HepG2 (cell line): ENCODE measurements around the gene SERTAD3. TPM values are rescaled to one million over a fixed set of nuclear protein-coding genes. Genes with fewer than 3 reads are reported as not detected.

ENCODE experiments used
- ARID2 ChIP-seq: sonication (generic); formaldehyde crosslinking; IDR thresholded peaks from 2 replicates; pipeline ENCODE4 v1.8.1; 2022; ENCODE audit warnings: mild to moderate bottlenecking, missing genetic modification reagents, borderline replicate concordance
- CAMTA2 ChIP-seq: sonication (generic); formaldehyde crosslinking; IDR thresholded peaks from 2 replicates; pipeline ENCODE4 v1.4.0; 2020; ENCODE audit warnings: mild to moderate bottlenecking, missing genetic modification reagents, borderline replicate concordance
- DPF2 ChIP-seq: sonication (generic); formaldehyde crosslinking; IDR thresholded peaks from 2 replicates; pipeline ENCODE4 v1.4.0; 2020; ENCODE audit warnings: mild to moderate bottlenecking, low read depth, missing genetic modification reagents, borderline replicate concordance
- ETV5 ChIP-seq: IDR thresholded peaks from 2 replicates; pipeline ENCODE4 v1.6.1; 2018; ENCODE audit warnings: missing biosample characterization, missing genetic modification reagents, inconsistent platforms, borderline replicate concordance
- EZH2 ChIP-seq: conservative IDR thresholded peaks from 2 replicates; pipeline ENCODE4 v1.6.1; 2012; ENCODE audit warnings: mild to moderate bottlenecking, low read depth, low read length, moderate library complexity
- FOXC1 ChIP-seq: sonication (generic); formaldehyde crosslinking; IDR thresholded peaks from 2 replicates; pipeline ENCODE4 v1.8.0; 2022; ENCODE audit warnings: mild to moderate bottlenecking, missing genetic modification reagents, borderline replicate concordance
- HOXA9 ChIP-seq: sonication (generic); formaldehyde crosslinking; IDR thresholded peaks from 2 replicates; pipeline ENCODE4 v1.8.1; 2022; ENCODE audit warnings: missing genetic modification reagents, mild to moderate bottlenecking, moderate library complexity, borderline replicate concordance
- KDM5B ChIP-seq: sonication (generic); formaldehyde crosslinking; IDR thresholded peaks from 2 replicates; pipeline ENCODE4 v1.4.0; 2020; ENCODE audit warnings: missing genetic modification reagents, mild to moderate bottlenecking, borderline replicate concordance
- KLF13 ChIP-seq: sonication (generic); formaldehyde crosslinking; IDR thresholded peaks from 2 replicates; pipeline ENCODE4 v1.4.0; 2020; ENCODE audit warnings: mild to moderate bottlenecking, missing genetic modification reagents
- MYPOP ChIP-seq: sonication (generic); formaldehyde crosslinking; IDR thresholded peaks from 2 replicates; pipeline ENCODE4 v1.8.1; 2023; ENCODE audit warnings: mild to moderate bottlenecking, moderate library complexity, missing genetic modification reagents
- NAIF1 ChIP-seq: sonication (generic); formaldehyde crosslinking; IDR thresholded peaks from 2 replicates; pipeline ENCODE4 v1.5.0; 2020; ENCODE audit warnings: mild to moderate bottlenecking, missing genetic modification reagents, borderline replicate concordance
- NR1H2 ChIP-seq: sonication (generic); formaldehyde crosslinking; IDR thresholded peaks from 2 replicates; pipeline ENCODE4 v1.8.1; 2022; ENCODE audit warnings: low read depth, missing genetic modification reagents, borderline replicate concordance
- RORA ChIP-seq: sonication (generic); formaldehyde crosslinking; IDR thresholded peaks from 2 replicates; pipeline ENCODE4 v1.5.0; 2020; ENCODE audit warnings: mild to moderate bottlenecking, missing genetic modification reagents, moderate library complexity
- THAP11 ChIP-seq: IDR thresholded peaks from 2 replicates; pipeline ENCODE4 v1.6.1; 2016; ENCODE audit warnings: missing biosample characterization, missing genetic modification reagents
- THAP9 ChIP-seq: sonication (generic); formaldehyde crosslinking; IDR thresholded peaks from 2 replicates; pipeline ENCODE4; 2020; ENCODE audit warnings: missing genetic modification reagents, mild to moderate bottlenecking, borderline replicate concordance
- U2AF1 ChIP-seq: fragments of 200-400 bp; formaldehyde crosslinking; optimal IDR thresholded peaks from 2 replicates; pipeline ENCODE3; 2017; ENCODE audit warnings: mild to moderate bottlenecking, low read depth, low read length
- ZMYM3 ChIP-seq: sonication (generic); formaldehyde crosslinking; IDR thresholded peaks from 2 replicates; pipeline ENCODE4 v1.5.1; 2020; ENCODE audit warnings: mild to moderate bottlenecking, missing genetic modification reagents
- ZNF251 ChIP-seq: sonication (generic); formaldehyde crosslinking; IDR thresholded peaks from 2 replicates; pipeline ENCODE4 v1.9.0; 2021; ENCODE audit warnings: mild to moderate bottlenecking, missing genetic modification reagents
- ZNF543 ChIP-seq: sonication (generic); formaldehyde crosslinking; IDR thresholded peaks from 2 replicates; pipeline ENCODE4 v1.4.0; 2020; ENCODE audit warnings: mild to moderate bottlenecking, missing genetic modification reagents
- ZNF562 ChIP-seq: sonication (generic); formaldehyde crosslinking; IDR thresholded peaks from 2 replicates; pipeline ENCODE4 v1.8.0; 2022; ENCODE audit warnings: missing genetic modification reagents, borderline replicate concordance
- ZNF615 ChIP-seq: sonication (generic); formaldehyde crosslinking; IDR thresholded peaks from 2 replicates; pipeline ENCODE4 v1.5.0; 2020; ENCODE audit warnings: mild to moderate bottlenecking, missing genetic modification reagents, borderline replicate concordance
- ZNF660 ChIP-seq: sonication (generic); formaldehyde crosslinking; IDR thresholded peaks from 2 replicates; pipeline ENCODE4 v1.5.1; 2020; ENCODE audit warnings: mild to moderate bottlenecking, low read depth, missing genetic modification reagents, borderline replicate concordance
- ZNF724P ChIP-seq: sonication (generic); formaldehyde crosslinking; IDR thresholded peaks from 2 replicates; pipeline ENCODE4 v1.8.0; 2022; ENCODE audit warnings: missing genetic modification reagents, borderline replicate concordance
- ZNF747 ChIP-seq: sonication (generic); formaldehyde crosslinking; IDR thresholded peaks from 2 replicates; pipeline ENCODE4 v1.8.1; 2023; ENCODE audit warnings: missing genetic modification reagents, mild to moderate bottlenecking, borderline replicate concordance
- ZNF761 ChIP-seq: sonication (generic); formaldehyde crosslinking; conservative IDR thresholded peaks from 2 replicates; pipeline ENCODE4 v1.4.0; 2020; ENCODE audit warnings: mild to moderate bottlenecking, missing genetic modification reagents
- ZNF891 ChIP-seq: sonication (generic); formaldehyde crosslinking; IDR thresholded peaks from 2 replicates; pipeline ENCODE4 v1.5.0; 2020; ENCODE audit warnings: mild to moderate bottlenecking, missing genetic modification reagents
- polyA plus RNA-seq, 8 experiments: library from polyadenylated mRNA; depleted of rRNA in 3 of 8; stranded (reverse) in 7 of 8; unstranded in 1 of 8; fragments of >200 nt; fragmentation: Illumina TruSeq in 4 of 8; extraction: Trizol in 4 of 8; gene quantifications; 2 replicates each; pipeline versions ENCODE4 v1.2.1 to v1.2.3, GENCODE V29; 2011 to 2016; ENCODE audit warnings: low read depth in 4 of 8, missing spikeins in 1 of 8, mixed read lengths in 1 of 8; ENCODE audit not compliant: insufficient read depth in 1 of 8
- total RNA-seq, 5 experiments: library from RNA; depleted of rRNA; stranded (reverse); fragments of >200 nt; fragmentation: Illumina TruSeq; extraction: Trizol; gene quantifications; 2 replicates each; pipeline ENCODE4 v1.2.3, GENCODE V29; 2016; ENCODE audit warnings: low read depth in 1 of 5
- TF ChIP-seq, protein P1 (sequence below): sonication (generic); formaldehyde crosslinking; IDR thresholded peaks from 2 replicates; pipeline ENCODE4 v1.4.0; 2020; ENCODE audit warnings: missing genetic modification reagents

The SERTAD3 gene
- total and polyA plus RNA-seq, 2 of the 13 experiments (the other 11 are each of a cell fraction or from before 2014, with no cell fraction given) = 9.6 to 16.9 TPM

GRCh38 chr19:40416918-40417642 lies 27.1 kb downstream of the SERTAD3 start (continued):
- no peak for TF ChIP-seq THAP9
- TF ChIP-seq CAMTA2 (CRISPR knock-in tag) = no peak
- TF ChIP-seq KLF13 = no peak
- no peak for TF ChIP-seq ZNF891 (CRISPR knock-in tag)
- no peak for TF ChIP-seq ZNF615 (CRISPR knock-in tag)
- TF ChIP-seq ZNF543 (CRISPR knock-in tag) = no peak
- TF ChIP-seq U2AF1 = no peak
- TF ChIP-seq ZMYM3 (CRISPR knock-in tag) = peak; percentile 75
- TF ChIP-seq ETV5 (CRISPR knock-in tag) = peak; percentile 87
- TF ChIP-seq, protein P1, sequence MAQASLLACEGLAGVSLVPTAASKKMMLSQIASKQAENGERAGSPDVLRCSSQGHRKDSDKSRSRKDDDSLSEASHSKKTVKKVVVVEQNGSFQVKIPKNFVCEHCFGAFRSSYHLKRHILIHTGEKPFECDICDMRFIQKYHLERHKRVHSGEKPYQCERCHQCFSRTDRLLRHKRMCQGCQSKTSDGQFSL (CRISPR knock-in tag) = no peak
- TF ChIP-seq ZNF724P (CRISPR knock-in tag) = no peak; the same call in 1 of the 2 replicates
- no peak for TF ChIP-seq KDM5B (CRISPR knock-in tag)
- TF ChIP-seq ZNF761 = no peak
- TF ChIP-seq EZH2 = no peak
- TF ChIP-seq ARID2 = no peak
- TF ChIP-seq RORA = no peak
- TF ChIP-seq ZNF562 (CRISPR knock-in tag) = no peak
- peak; percentile 34 for TF ChIP-seq THAP11
- no peak for TF ChIP-seq NR1H2
- TF ChIP-seq DPF2 (CRISPR knock-in tag) = no peak
- TF ChIP-seq ZNF251 (CRISPR knock-in tag) = no peak
- no peak for TF ChIP-seq ZNF747 (CRISPR knock-in tag)
- no peak for TF ChIP-seq ZNF660 (CRISPR knock-in tag)
- no peak for TF ChIP-seq FOXC1 (CRISPR knock-in tag)
- no peak for TF ChIP-seq NAIF1 (CRISPR knock-in tag)
- TF ChIP-seq HOXA9 (CRISPR knock-in tag) = no peak
- no peak for TF ChIP-seq MYPOP (CRISPR knock-in tag)
